Hematopoietic multipotent progenitor cell (in vitro differentiated cells): Measurements from ENCODE around the gene RARS1. TPM values are rescaled to one million over a fixed set of nuclear protein-coding genes. Genes with fewer than 3 reads are reported as not detected.

ENCODE experiments used
- DNase-seq, 3 donors: peaks; one replicate each; pipeline ENCODE4 v3.0.0-alpha.2; 2011 to 2015; ENCODE audit warnings: low read depth in 2 of 3, low spot score in 2 of 3
- total RNA-seq: library from RNA; depleted of rRNA; stranded (reverse); fragments of >200 nt; gene quantifications from one replicate; pipeline ENCODE4 v1.2.3, GENCODE V29; 2012

RARS1 gene
- total RNA-seq, result 22.9 TPM

GRCh38 chr5:168486136-168486879 lies at the start of gene RARS1:
TSS of gene RARS1 (plus strand) at chr5:168486471. CDS start at chr5:168486499, 28 bp downstream.
- peak; percentile 58 to 92 (median 90) for DNase-seq

DNA sequence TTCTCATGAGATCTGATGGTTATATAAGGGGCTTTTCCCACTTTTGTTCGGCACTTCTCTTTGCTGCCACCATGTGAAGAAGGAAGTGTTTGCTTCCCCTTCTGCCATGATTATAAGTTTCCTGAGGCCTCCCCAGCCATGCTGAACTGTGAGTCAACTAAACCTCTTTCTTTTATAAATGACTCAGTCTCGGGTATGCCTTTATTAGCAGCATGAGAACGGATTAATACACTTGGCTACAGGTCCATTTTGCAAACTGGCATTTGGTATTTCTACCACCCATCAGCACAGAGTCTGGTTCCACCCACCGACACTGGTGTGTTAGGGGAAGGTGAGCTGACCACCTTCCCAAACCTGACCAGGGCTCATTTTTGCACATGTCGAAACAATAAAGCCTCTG lies 47.9 kb upstream of the RARS1 start:
- no peak for DNase-seq

GRCh38 chr5:168443533-168443932 lies 42.7 kb upstream of the RARS1 start:
- DNase-seq, result no peak

- no peak for DNase-seq
Measured at GRCh38 chr5:168443950-168444700, 42.1 kb upstream of the RARS1 start.

DNA sequence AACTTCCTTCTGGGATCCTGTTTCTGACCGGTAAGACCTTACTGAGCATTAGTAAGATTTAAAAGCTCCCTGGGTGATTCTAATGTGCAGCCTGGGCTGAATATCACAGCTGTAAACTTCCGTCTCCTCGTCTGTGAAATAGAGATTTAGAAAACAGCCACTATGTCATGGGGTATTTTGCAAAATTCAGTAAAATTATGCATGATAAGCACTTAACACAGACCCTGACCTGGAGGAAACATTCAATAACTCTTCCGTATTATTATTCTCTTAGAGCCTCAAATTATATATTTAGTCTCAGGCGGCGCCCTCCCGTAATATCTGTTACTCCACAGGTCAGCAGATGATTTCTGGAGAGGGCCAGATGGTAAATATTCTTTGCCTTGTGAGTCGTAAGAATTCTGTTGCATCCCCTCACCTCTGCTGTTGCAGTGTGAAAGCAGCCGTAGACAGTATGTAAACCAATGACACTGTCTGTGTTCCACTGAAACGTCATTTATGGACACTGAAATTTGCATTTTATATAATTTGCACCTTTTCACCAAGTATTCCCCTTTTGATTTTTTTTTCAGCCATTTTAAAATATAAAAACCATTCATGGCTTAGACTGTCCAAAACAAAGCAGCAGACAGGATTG lies 39.2 kb upstream of the RARS1 start:
- no peak for DNase-seq

GRCh38 chr5:168447808-168448207 lies 38.5 kb upstream of the RARS1 start:
- DNase-seq, result no peak

- DNase-seq, result no peak
Measured at GRCh38 chr5:168449166-168449565, 37.1 kb upstream of the RARS1 start.

- no peak for DNase-seq
Measured at GRCh38 chr5:168451565-168451964, 34.7 kb upstream of the RARS1 start.

GRCh38 chr5:168455201-168455600 lies 31.1 kb upstream of the RARS1 start:
- no peak for DNase-seq

DNA sequence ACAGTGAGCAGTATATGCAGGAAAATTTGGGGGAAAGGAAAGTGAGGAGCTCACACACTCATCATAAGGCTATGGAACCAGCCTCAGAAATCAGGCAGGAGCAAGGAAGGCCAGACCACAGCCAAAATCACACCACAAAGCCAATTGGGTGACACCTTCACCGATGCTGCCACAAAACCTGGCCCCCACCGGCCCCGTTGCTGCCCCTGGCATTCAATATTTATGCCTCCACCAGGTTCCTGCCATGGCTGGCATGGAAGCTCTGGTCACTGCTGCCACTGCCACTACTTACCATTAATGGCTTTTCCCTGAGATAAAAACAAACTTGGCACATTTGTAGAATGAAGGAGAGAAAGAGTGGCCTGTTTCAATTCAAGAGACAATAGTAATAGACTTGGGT lies 28.7 kb upstream of the RARS1 start:
- DNase-seq, result no peak

DNA sequence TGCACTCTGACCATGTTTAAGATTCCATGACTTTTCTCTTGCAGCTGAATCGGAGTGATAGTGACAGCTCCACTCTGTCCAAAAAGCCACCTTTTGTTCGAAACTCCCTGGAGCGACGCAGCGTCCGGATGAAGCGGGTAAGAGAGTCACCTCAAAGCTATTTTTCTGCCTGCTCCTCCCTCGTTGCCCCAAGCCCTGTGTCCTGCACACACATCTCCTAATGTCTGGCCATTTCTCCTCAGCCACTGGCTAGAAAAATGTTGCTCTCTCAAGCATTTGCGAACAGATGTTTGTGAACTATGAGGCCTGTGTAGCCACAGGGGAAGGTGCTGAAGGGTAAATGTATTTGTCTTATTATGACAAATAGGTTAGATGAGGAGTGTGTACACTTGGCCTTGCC lies 25.7 kb upstream of the RARS1 start:
- no peak for DNase-seq

GRCh38 chr5:168463081-168463480 lies 23.2 kb upstream of the RARS1 start:
- DNase-seq, result no peak

DNA sequence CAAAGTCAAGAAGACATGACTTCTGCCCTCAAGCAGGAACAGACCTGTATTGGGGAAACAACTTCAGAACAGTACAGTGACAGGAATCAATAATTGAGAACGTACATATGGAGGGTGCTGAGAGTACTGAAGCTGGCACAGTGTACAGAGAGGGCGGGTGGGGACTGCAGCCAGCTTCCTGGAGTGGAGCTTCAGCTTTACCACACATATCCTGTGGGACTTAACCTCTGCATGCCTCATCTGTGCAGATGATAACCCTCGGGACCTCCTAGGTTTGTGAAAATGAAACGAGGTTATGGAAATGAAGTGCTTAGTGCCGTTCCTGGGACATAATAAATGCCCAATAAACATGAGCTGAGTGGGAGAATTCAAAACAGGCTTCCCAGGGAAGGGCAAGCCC lies 22.1 kb upstream of the RARS1 start:
- no peak for DNase-seq

- DNase-seq, result no peak
Measured at GRCh38 chr5:168464641-168465040, 21.6 kb upstream of the RARS1 start.

GRCh38 chr5:168467755-168468330 lies 18.4 kb upstream of the RARS1 start:
- DNase-seq, result no peak

GRCh38 chr5:168468836-168469235 lies 17.4 kb upstream of the RARS1 start:
- DNase-seq, result no peak

DNA sequence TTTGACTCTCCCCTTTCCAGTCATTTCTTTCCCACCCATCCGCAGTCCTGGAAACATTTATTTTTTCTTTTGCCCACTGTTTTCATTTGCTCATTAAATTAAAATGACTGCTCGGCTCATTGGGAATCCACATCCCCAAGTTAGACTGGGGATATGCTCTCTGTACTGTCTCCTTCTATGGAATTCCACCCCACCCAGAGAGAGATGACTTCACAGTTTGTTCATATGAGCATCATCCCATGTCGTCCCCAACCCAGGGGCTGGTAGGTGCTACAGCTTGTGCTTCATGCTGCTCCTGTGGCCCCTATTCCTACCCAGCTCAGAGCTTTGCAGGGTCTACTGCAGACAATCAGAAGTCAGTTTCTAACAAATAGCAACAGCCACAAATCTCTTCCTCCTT lies 16.5 kb upstream of the RARS1 start:
- DNase-seq, result no peak

- no peak for DNase-seq
Measured at GRCh38 chr5:168471785-168472184, 14.5 kb upstream of the RARS1 start.

DNA sequence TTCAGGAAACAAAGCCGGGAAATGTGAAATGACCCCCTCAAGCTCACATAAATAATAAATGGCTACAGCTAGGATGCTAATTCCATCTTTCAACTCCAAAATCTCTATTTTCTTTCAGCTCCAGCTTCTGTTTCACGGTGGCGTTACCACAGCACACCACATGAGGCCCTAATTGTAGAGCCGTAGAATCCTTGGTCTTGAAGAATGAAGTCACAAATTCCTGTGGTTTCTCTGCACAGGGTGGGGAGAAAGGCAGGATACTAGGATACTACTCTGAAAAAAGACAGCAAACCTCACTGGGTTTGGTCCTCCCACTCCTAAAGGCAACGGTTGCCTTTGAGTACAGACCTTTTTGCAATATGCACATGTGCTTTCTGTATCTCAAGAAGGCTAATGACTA lies 13.9 kb upstream of the RARS1 start:
- DNase-seq, result no peak

DNA sequence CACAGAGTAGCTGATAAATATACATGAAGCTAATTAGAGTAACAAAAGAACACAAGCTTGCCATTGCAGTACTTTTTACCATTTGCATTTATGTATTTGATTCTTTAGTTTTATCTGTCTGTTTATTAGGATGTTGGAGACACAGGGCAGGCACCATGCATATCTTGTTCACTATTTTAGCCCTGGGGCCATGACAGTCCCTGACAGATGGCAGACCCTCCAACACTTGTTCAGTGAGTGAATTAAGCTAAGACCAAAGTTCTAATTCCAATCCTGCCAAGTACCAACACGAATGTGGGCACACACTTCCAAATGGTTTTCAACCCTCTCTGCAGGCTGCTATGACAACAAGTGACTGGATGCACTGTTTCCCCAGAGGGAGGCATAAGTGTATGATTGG lies 12.0 kb upstream of the RARS1 start:
- no peak for DNase-seq

GRCh38 chr5:168477060-168477459 lies 9.2 kb upstream of the RARS1 start:
- DNase-seq, result peak in 2 of 3 donors; percentile 37 to 74
